Kasumi-1 (cell line): ENCODE data around the gene ELFN1.
"Not testable (repeated sequence)": the region's sequence is repeated elsewhere in the genome, so short reads cannot be mapped to it uniquely, and the experiment has no call there.

ENCODE experiments used
- DNase-seq, 2 experiments: peaks; one replicate each; lab custom pipeline; 2025; lab: John Stamatoyannopoulos, UW

The ELFN1 gene

GRCh38 chr7:1755783-1756625 lies 85.9 kb downstream of the ELFN1 start:
- no peak for DNase-seq

GRCh38 chr7:1757601-1758000 lies 87.5 kb downstream of the ELFN1 start:
- no peak for DNase-seq

GRCh38 chr7:1758028-1758858 lies 88.2 kb downstream of the ELFN1 start:
- DNase-seq = peak; percentile 3 to 7

GRCh38 chr7:1758859-1759521 lies 88.9 kb downstream of the ELFN1 start:
- DNase-seq = no peak

GRCh38 chr7:1761097-1761496 lies 91.0 kb downstream of the ELFN1 start:
- DNase-seq = no peak

DNA sequence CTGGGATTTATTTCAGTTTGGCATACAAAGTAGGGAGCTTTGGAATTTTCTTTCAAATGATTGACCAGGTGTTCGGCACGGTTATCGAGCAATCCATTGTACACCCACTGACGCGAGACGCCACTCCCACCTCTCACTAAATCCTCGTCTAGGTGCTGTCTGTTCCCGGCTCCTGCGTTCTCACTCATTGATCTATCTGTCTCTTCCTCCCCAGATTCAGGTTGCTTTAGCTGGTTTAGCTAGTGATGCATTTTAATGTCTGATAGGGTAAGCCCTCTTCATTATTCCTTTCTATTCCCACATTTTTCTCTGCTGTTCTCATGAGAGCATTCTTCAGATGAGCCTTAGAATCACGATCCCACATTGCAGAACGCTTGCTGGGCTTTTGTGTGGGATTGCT lies 91.7 kb downstream of the ELFN1 start:
- no peak for DNase-seq

DNA sequence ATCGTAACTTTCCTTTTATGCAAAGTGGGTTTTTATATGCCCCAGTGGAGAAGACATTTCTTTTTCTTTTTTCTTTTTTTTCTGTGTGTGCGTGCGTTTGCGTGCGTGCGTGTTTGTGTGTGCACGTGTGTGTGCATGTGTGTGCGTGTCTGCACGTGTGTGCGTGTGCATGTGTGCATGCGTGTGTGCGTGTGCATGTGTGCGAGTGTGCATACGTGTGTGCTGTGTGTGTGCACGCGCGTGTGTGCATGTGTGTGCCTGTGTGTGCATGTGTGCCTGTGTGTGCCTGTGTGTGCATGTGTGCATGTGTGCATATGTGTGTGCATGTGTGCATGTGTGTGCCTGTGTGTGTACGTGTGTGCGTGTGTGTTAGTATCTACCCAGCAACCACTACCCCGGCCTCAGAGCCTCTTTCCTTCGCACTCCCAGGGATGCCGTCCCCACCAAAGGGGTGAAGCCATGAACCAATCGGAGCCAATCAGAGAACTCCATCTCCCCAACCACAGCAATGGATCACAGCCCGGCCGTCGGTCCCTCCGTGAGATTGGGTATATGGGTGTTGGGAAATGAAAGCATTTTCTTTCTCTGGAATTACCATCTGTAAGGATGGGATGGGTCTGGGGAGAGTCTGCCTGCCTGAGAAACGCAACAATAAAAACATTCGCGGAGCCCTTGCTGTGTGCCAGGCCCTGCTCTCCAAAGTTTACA lies 92.3 kb downstream of the ELFN1 start:
- no peak for DNase-seq

GRCh38 chr7:1763033-1763432 lies 93.0 kb downstream of the ELFN1 start:
- no peak for DNase-seq

- not testable (repeated sequence) for DNase-seq
Measured at GRCh38 chr7:1763911-1764310, 93.8 kb downstream of the ELFN1 start.

DNA sequence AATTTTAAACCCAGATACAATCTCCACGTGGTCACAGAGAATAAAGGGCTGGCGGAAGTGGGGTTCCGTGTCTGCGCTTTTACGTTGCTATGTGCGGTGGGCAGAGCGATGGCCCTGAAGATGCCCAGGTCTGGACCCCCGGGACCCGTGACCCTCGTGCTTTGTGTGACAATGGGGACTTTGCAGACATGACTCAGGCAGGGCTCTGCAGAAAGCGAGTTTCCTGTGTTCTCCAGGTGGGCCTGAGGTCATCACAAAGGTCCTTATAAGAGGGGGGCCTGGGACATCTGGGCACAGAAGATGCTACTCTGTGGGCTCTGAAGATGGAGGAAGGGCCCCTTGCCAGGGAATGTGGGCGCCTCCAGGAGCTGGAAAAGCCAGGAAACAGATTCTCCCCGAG lies 95.3 kb downstream of the ELFN1 start:
- DNase-seq = no peak

DNA sequence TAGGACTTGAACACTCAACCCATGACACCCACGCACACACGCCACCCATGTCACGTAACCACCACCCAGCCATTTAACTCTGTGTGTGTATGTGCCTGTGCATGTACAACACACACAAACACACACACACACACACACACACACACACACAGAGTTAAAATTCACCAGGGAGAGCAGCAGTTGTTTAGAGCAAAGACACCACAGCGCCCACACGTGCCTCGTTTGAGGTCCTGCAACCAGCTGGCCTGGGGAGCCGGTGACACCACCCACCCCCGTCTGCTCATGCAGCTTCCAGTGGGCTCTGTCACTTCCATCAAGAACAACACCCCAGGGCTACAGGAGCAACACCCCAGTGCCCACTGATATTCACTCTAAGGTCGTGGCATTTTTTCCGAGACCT lies 97.4 kb downstream of the ELFN1 start:
- no peak for DNase-seq

DNA sequence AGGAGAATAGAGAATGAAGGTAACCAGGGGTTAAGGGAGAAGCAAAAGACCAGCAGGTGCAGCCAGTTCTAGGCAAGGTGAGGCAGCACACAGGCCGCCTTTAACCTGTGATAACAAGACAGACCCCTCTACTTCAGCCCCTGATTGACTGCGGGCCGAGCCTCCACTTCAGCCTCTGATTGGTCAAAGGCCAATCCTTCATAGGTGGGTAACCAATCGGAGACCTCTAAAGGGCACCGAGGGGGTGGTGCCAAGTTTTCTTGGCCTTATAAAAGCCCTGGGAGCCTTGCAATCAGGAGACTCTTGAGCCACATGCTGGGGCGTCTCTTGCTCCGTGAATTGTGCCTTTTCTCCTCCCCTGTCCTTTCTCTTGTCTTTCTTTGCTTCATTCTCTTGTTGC lies 98.8 kb downstream of the ELFN1 start:
- no peak for DNase-seq

DNA sequence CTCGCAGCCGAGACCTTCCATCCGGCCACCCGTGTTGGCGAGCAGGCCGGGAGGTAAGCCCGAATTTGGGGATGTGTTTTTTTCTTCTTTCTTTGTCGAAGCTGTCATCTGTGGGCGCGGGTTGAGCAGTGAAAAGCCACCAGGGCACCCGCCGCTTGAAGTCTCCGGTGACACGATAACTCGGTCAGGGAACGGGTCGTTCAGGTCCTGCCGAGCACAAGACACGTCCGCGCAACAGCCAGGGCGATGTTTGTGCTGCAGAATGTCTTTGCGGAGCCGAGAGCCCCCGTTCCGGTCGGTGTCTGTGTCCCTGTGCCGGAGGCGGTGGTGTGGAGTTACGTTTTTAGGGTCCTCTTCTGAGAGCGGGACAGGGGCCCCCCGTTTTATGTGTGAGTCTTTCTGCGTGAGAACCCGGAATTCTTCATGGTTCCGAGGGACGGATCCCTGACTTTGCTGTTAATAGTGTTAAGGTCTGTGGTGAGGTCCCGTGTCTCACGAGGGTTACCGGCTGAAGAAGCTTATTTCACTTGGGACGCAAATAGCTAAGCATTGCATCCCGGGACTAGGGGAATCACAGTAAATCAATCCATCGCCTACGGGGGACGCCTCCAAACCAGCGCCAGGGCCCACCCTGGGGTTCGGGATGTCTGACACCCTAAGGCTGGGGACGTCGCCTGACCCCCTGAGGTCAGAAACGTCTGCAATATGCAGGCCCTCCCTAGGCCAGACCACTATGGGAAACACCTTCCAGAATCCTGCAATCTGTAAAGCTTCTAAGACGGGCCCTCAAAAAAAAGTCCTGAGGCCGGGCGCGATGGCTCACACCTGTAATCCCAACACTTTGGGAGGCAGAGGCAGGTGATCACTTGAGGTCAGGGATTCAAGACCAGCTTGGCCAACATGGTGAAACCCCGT lies 99.5 kb downstream of the ELFN1 start:
- no peak for DNase-seq

- no peak for DNase-seq
Measured at GRCh38 chr7:1770331-1770730, 100.3 kb downstream of the ELFN1 start.

- no peak for DNase-seq
Measured at GRCh38 chr7:1775389-1775788, 105.3 kb downstream of the ELFN1 start.

DNA sequence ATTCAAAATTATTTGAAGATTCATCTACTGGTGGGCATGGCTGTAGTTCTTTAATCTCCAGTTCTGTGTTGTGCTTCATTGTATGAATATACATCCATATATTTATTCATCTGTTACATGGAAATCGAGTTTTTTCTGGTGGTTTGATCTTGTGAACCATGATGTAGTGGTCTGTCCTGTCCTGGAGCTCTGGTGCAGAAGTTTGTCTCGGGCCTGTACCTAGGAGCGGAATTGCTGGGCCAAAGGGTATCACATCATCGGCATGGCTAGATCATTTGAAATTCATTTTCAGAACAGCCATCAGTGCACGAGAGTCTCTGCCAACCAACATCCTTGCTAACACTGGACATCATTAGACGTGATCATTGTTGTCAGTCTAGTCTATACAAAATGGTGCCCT lies 107.0 kb downstream of the ELFN1 start:
- no peak for DNase-seq

- DNase-seq = no peak
Measured at GRCh38 chr7:1779445-1779844, 109.4 kb downstream of the ELFN1 start.

GRCh38 chr7:1781369-1781768 lies 111.3 kb downstream of the ELFN1 start:
- no peak for DNase-seq

GRCh38 chr7:1785839-1786238 lies 115.8 kb downstream of the ELFN1 start:
- no peak for DNase-seq

GRCh38 chr7:1787241-1787640 lies 117.2 kb downstream of the ELFN1 start:
- no peak for DNase-seq

GRCh38 chr7:1787681-1788235 lies 117.7 kb downstream of the ELFN1 start:
- DNase-seq = no peak
